Epithelial cell of proximal tubule (primary cell): ENCODE measurements around the gene CORO1A. TPM values are rescaled to one million over a fixed set of nuclear protein-coding genes. Genes with fewer than 3 reads are reported as not detected.
A peak's percentile ranks its signal among the peaks of the same experiment; 100 is the strongest.
"Not testable (repeated sequence)": the region's sequence is repeated elsewhere in the genome, so short reads cannot be mapped to it uniquely, and the experiment has no call there.

Experiments
- DNase-seq: peaks from one replicate; pipeline ENCODE4 v3.0.0-alpha.2; 2011; ENCODE audit warnings: low read depth
- H3K4me3 ChIP-seq: 2 replicates; pipeline ENCODE4 v1.5.1; 2011; ENCODE audit warnings: low read depth, mild to moderate bottlenecking, low read length
- total RNA-seq: library from RNA; depleted of rRNA; stranded (reverse); fragments of >200 nt; gene quantifications from 2 replicates; pipeline ENCODE4 v1.2.3, GENCODE V29; 2015

The CORO1A gene
- total RNA-seq, 1 donor from 2014 or later, result 24.1 TPM

- peak overlapping the region; percentile 52 for H3K4me3 ChIP-seq
- DNase-seq, result not testable (repeated sequence)
Observed at GRCh38 chr16:30206252-30206651, 22.9 kb downstream of the CORO1A start.

- DNase-seq, H3K4me3 ChIP-seq: not testable (repeated sequence)
Observed at GRCh38 chr16:30207063-30207704, 23.8 kb downstream of the CORO1A start.

GRCh38 chr16:30209032-30209431 lies 25.6 kb downstream of the CORO1A start:
- DNase-seq, H3K4me3 ChIP-seq: not testable (repeated sequence)

- not testable (repeated sequence) for H3K4me3 ChIP-seq, DNase-seq
Observed at GRCh38 chr16:30211414-30211813, 28.0 kb downstream of the CORO1A start.

- not testable (repeated sequence) for H3K4me3 ChIP-seq, DNase-seq
Observed at GRCh38 chr16:30217082-30217481, 33.7 kb downstream of the CORO1A start.

Other genes with a start within 250 kb of the CORO1A start
- 92.1 and 139 TPM in 2 replicates for gene TMEM219, start 221.5 kb upstream of the CORO1A start, total RNA-seq
- 31.6 and 31.9 TPM in 2 replicates for gene TAOK2, start 209.7 kb upstream of the CORO1A start, total RNA-seq
- 9.5 and 14.0 TPM in 2 replicates for gene HIRIP3, start 188.0 kb upstream of the CORO1A start, total RNA-seq
- gene INO80E, start 187.4 kb upstream of the CORO1A start, total RNA-seq, result 86.9 and 108 TPM in 2 replicates
- gene DOC2A, start 172.6 kb upstream of the CORO1A start, total RNA-seq, result 0.17 and 0.22 TPM in 2 replicates
- not detected in 2 replicates for gene C16orf92, start 160.4 kb upstream of the CORO1A start, total RNA-seq
- not detected in 2 replicates for gene TLCD3B, start 152.3 kb upstream of the CORO1A start, total RNA-seq
- 1,398 and 2,089 TPM in 2 replicates for gene ALDOA, start 117.8 kb upstream of the CORO1A start, total RNA-seq
- gene PPP4C, start 107.6 kb upstream of the CORO1A start, total RNA-seq, result 98.4 and 178 TPM in 2 replicates
- 0.07 and 1.3 TPM in 2 replicates for gene TBX6, start 91.7 kb upstream of the CORO1A start, total RNA-seq
- gene YPEL3, start 87.4 kb upstream of the CORO1A start, total RNA-seq, result 16.0 and 41.3 TPM in 2 replicates
- 0.72 TPM in 1 of 2 replicates, not detected in the other for gene GDPD3, start 70.1 kb upstream of the CORO1A start, total RNA-seq
- gene MAPK3, start 60.4 kb upstream of the CORO1A start, total RNA-seq, result 33.6 and 34.4 TPM in 2 replicates
- gene BOLA2B, start 10.1 kb downstream of the CORO1A start, total RNA-seq, result 421 and 538 TPM in 2 replicates
- 57.7 and 158 TPM in 2 replicates for gene SLX1A, start 10.3 kb downstream of the CORO1A start, total RNA-seq
- gene SULT1A3, start 15.7 kb downstream of the CORO1A start, total RNA-seq, result 6.6 and 12.1 TPM in 2 replicates
- 0.98 and 4.0 TPM in 2 replicates for gene NPIPB13, start 64.9 kb downstream of the CORO1A start, total RNA-seq
- gene CD2BP2, start 171.7 kb downstream of the CORO1A start, total RNA-seq, result 68.9 and 75.2 TPM in 2 replicates
- gene TBC1D10B, start 186.9 kb downstream of the CORO1A start, total RNA-seq, result 51.8 and 53.6 TPM in 2 replicates
- gene MYL11, start 191.2 kb downstream of the CORO1A start, total RNA-seq, result not detected in 2 replicates
- gene SEPTIN1, start 199.0 kb downstream of the CORO1A start, total RNA-seq, result 0.23 TPM in 1 of 2 replicates, not detected in the other
- 12.6 and 15.6 TPM in 2 replicates for gene ZNF48, start 211.8 kb downstream of the CORO1A start, total RNA-seq
- 6.1 and 13.1 TPM in 2 replicates for gene ZNF771, start 224.0 kb downstream of the CORO1A start, total RNA-seq
- 108 and 136 TPM in 2 replicates for gene DCTPP1, start 246.4 kb downstream of the CORO1A start, total RNA-seq